Measurements from ENCODE around the gene SNAP25.

SNAP25 gene

DNA sequence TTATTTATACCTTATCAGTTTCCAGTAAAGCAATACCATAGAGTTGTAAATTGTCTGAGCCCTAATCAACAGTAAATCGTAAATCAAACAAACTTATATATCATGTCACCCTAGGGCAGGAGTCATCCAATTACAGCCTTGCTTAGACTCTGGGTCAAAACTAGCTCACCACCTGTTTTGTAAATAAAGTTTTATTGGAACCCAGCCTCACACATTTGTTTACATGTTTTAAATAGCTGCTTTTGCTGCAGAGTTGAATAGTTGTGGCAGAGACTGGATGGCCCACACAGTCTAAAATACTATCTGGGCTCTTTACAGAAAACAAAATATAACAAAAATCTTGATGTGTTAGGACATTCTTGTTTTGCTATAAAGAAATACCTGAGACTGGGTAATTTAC, 121.0 kb downstream of the SNAP25 start:
- DNase-seq = no peak

DNA sequence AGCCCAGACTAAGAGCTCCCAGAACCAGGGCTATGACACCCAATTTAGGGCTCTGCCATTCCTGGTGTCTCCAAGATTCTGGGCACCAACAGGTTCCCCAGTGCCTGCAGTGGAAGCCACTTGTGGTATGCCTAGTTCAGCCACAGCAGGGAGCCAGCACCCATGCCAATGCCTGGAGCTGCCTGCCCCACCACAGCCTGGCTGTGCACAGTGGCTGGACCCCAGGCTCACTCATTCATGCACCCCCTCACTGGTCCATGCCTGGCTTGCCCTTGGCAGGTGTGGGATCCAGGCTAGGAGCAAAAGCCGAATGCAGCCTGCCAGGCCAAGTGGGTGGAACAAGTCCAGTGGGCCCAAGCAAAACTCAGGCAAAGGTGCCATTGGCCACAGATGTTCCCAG, 123.5 kb downstream of the SNAP25 start:
- no peak for DNase-seq

DNA sequence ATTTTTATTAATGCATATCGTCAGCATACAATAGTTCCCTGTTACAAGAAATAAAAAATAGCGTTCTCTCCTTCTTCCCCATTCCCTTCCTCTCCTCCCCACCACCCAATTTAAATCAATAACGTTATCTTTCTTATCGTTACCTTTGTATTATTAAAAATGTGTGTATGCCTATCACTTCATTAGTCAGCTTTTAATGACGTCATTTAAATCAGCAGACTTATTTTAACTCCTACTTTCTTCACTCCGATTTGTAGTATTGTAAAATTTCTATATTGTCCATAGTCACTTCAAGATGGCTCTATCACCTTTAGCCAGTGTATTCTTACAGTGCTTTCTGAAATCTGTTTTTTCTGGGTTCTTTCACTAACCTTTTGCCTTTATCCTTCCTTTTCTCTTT, 126.3 kb downstream of the SNAP25 start:
- DNase-seq = no peak

DNA sequence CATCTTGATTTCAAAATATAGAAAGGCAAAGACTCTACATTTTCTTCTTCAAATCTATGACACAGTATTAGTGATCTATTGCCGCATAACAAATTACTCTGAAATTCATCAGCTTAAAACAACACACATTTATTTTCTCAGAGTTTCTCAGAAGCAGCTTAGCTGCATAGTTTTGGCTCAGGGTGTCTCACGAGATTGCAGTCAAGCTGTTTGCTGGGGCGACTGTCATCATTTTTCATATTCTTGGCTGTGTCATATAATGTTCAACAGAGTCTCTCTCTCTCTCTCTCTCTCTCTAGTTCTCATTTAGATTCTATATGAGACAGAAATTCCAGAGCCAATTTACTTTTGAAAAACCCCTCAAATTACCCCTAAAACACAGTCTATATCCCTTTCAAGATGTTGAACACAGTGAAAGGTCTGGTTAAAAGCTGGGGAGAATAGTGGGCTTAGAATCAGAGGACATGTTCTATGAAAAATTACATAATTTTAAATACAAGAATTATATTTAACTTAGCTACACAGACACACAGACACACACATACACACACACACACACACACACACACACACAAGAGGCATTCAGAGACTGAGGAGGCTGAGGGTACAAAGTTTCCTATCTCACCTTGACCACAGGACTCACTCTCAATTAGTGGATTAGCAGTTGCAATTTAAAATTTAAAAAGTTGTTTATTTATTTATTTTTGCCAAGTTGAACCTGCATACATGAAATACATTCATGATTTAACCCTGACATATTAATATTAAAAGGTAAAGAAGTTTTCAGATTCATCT, 128.7 kb downstream of the SNAP25 start:
- no peak for DNase-seq

DNA sequence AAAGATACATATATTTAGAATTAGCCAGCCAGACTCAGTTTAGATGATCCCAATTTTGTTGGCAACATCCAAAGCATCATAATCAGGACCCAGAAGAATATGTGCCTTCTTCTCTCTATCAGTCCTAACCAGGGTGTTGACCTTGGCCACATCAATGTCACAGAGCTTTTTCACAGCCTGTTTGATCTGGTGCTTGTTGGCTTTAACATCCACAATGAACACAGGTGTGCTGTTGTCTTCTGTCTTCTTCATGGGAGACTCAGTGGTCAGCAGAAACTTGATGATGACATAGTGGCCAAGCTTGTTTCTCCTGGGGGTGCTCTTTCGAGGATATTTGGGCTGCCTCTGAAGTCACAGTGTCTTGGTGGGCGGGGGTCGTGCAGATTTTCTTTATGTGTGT, 130.5 kb downstream of the SNAP25 start:
- DNase-seq = no peak

DNA sequence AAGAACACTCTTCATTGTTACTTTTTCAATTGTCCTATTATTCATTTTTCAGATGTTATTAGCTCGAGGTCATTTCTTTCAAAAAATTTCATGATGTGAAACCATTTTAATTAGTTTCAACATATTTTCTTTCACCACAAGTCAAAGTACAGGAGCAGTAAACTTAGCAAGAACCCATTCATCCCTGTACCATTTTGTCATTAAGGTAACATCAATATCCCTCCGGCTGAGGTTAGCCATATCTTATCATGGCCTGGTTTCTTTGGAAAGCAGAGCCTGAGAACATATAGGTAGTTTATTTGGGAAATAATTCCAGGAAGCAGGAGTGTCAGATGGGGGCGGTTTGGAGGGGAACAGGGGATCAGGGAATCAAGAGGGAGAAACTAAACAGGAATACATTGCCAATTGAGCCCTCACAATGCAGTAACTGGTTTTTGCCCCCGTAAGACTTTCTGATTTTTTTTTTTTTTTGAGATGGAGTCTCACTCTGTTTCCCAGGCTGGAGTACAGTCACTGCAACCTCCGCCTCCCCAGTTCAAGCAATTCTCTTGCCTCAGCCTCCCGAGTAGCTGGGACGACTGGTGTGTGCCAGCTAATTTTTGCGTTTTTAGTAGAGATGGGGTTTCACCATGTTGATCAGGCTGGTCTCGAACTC, 131.7 kb downstream of the SNAP25 start:
- DNase-seq = no peak

DNA sequence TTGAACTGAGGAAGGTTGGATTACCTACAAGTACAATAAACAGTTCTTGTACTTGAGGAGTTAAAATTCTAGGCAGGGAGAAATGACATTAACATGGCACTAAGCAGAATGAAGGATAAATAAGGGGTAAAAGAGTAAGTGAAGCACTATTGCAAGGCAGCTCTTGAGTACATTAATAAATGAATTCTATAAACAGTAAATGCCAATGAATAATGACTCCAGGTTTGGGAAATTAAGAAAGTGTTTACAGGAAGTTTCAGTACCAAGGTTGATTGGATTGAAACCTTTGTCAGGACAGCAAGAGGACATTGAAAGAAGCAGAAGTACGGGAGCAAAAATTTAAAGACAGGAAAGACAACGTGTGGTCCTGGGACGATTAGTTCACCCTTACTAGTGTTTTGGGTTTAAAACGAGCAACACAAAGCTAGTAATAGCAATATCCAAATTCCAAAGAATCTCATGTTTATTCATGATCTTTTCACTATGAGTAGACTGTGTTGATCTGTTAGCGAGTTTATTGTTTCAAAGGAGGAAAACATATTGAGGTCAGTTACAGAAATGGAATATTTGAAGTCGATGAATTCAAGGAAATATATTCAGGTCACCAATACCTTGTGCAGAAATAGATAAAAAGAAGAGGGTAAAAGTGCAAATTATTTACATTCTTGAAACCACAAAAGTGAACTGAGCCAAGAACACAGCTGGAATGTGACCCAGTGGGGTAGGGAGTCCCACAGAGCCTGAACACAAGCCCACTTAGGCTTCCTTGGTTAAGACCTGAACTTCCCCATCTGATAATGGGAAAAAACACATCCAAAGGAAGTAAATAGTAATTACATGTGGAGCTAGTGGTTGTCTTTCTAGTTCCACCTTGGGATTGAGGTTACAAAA, 134.5 kb downstream of the SNAP25 start:
- DNase-seq = no peak

DNA sequence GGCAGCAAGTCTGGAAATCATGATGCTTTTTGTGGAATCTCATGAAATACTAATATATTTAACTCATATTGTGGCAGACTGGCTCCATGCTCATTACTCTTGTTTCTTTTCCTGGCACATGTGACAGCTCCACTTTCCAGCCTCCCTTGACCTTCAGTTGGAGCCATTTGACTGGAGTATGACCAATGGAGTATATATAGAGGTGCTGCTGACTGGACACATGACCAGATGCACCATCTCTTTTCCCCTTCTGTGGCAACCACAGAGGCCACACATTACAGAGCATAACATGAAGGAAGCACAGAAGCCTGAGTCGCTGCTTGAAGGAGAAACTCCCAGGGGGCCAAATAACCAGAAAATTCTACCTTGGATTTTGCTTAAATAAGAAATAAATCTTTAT, 138.0 kb downstream of the SNAP25 start:
- no peak for DNase-seq
